IMR-90 (cell line): ENCODE results near the gene ACE2. TPM values are rescaled to one million over a fixed set of nuclear protein-coding genes. Genes with fewer than 3 reads are reported as not detected.

Experiments used
- ATAC-seq: fragments of 200-7000 bp; cut with Tn5 transposase; 2 replicates; pipeline ENCODE4 v1.9.1; 2020; ENCODE audit warnings: low read depth, mild to moderate bottlenecking, moderate library complexity
- BruUV-seq: library from RNA; stranded (reverse); fragments of 400-500 nt; replicated peaks from 2 replicates; lab custom pipeline; 2021; lab: Mats Ljungman, UMichigan
- CTCF ChIA-PET: fragments of 300-600 bp; formaldehyde crosslinking; extraction: SDS; loops from one replicate; lab custom pipeline; 2021; ENCODE audit warnings: antibody characterized with exemption; lab: Yijun Ruan, JAX
- POLR2A ChIA-PET: fragments of 300-600 bp; sonication (Branson Sonifier 250); formaldehyde crosslinking; loops from one replicate; lab custom pipeline; 2022; ENCODE audit warnings: antibody characterized with exemption; ENCODE audit not compliant: unreplicated experiment; lab: Charles Lee
- DNase-seq: peaks from one replicate; pipeline ENCODE4 v3.0.0; 2013
- H2AFZ ChIP-seq: replicated peaks from 2 replicates; pipeline ENCODE3; 2013; ENCODE audit warnings: low read length, mild to moderate bottlenecking; ENCODE audit not compliant: poor library complexity
- H2AK5ac ChIP-seq: 2 replicates; pipeline ENCODE4 v1.6.1; 2013; ENCODE audit warnings: low read depth, low read length, inconsistent platforms
- H2AK9ac ChIP-seq: replicated peaks from 2 replicates; pipeline ENCODE3; 2013; ENCODE audit warnings: mild to moderate bottlenecking, low read depth, low read length, moderate library complexity; ENCODE audit not compliant: poor library complexity
- H2BK120ac ChIP-seq: 2 replicates; pipeline ENCODE4 v1.6.1; 2013; ENCODE audit warnings: low read depth, low read length, inconsistent platforms
- H2BK15ac ChIP-seq: 3 replicates; pipeline ENCODE4 v1.6.1; 2013; ENCODE audit warnings: low read depth, low read length, inconsistent platforms
- H2BK20ac ChIP-seq: 2 replicates; pipeline ENCODE4 v1.6.1; 2013; ENCODE audit warnings: low read depth, mild to moderate bottlenecking, inconsistent platforms, low read length, moderate library complexity
- H2BK5ac ChIP-seq: 2 replicates; pipeline ENCODE4 v1.6.1; 2013; ENCODE audit warnings: mild to moderate bottlenecking, low read depth, low read length, inconsistent platforms; ENCODE audit not compliant: poor library complexity, severe bottlenecking
- H3K14ac ChIP-seq: replicated peaks from 2 replicates; pipeline ENCODE4 v1.6.1; 2013; ENCODE audit warnings: low read depth, low read length, inconsistent platforms
- H3K18ac ChIP-seq: 2 replicates; pipeline ENCODE4 v1.6.1; 2013; ENCODE audit warnings: low read depth, low read length, control low read depth
- H3K23ac ChIP-seq: 2 replicates; pipeline ENCODE4 v1.6.1; 2013; ENCODE audit warnings: low read depth, low read length, inconsistent platforms
- H3K27ac ChIP-seq: 2 replicates; pipeline ENCODE4 v1.5.1; 2013; ENCODE audit warnings: mild to moderate bottlenecking, control low read depth, low read length; ENCODE audit not compliant: insufficient read depth
- H3K27me3 ChIP-seq: 2 replicates; pipeline ENCODE4 v1.6.1; 2013; ENCODE audit warnings: low read length; ENCODE audit not compliant: control insufficient read depth, insufficient read depth
- H3K36me3 ChIP-seq: 2 replicates; pipeline ENCODE4 v1.6.1; 2013; ENCODE audit warnings: low read length, mixed read lengths; ENCODE audit not compliant: control insufficient read depth, insufficient read depth
- H3K4ac ChIP-seq: 2 replicates; pipeline ENCODE4 v1.6.1; 2013; ENCODE audit warnings: low read depth, low read length, inconsistent platforms
- H3K4me1 ChIP-seq: 2 replicates; pipeline ENCODE4 v1.6.1; 2013; ENCODE audit warnings: low read length, mixed read lengths; ENCODE audit not compliant: control insufficient read depth, insufficient read depth
- H3K4me2 ChIP-seq: 2 replicates; pipeline ENCODE4 v1.6.1; 2013; ENCODE audit warnings: low read depth, mild to moderate bottlenecking, control low read depth, low read length, moderate library complexity
- H3K4me3 ChIP-seq: 2 replicates; pipeline ENCODE4 v1.5.1; 2013; ENCODE audit warnings: low read depth, mild to moderate bottlenecking, control low read depth, low read length, moderate library complexity; ENCODE audit not compliant: insufficient read depth
- H3K56ac ChIP-seq: 2 replicates; pipeline ENCODE4 v1.6.1; 2013; ENCODE audit warnings: low read length, inconsistent platforms; ENCODE audit not compliant: insufficient read depth; ENCODE audit errors: extremely low read depth
- H3K79me1 ChIP-seq, 2 experiments: 2 replicates each; pipeline ENCODE4 v1.6.1; 2013; ENCODE audit warnings: low read length in 2 of 2, inconsistent platforms in 1 of 2, low read depth in 1 of 2
- H3K9ac ChIP-seq: 2 replicates; pipeline ENCODE4 v1.6.1; 2013; ENCODE audit warnings: low read depth, low read length, control low read depth
- H3K9me1 ChIP-seq: 2 replicates; pipeline ENCODE4 v1.6.1; 2013; ENCODE audit warnings: low read length, inconsistent platforms; ENCODE audit not compliant: insufficient read depth
- H3K9me3 ChIP-seq: 2 replicates; pipeline ENCODE4 v1.6.1; 2013; ENCODE audit warnings: low read length; ENCODE audit not compliant: control insufficient read depth, insufficient read depth
- H4K20me1 ChIP-seq: 2 replicates; pipeline ENCODE4 v1.6.1; 2013; ENCODE audit warnings: low read length, inconsistent platforms; ENCODE audit not compliant: insufficient read depth
- H4K5ac ChIP-seq: 2 replicates; pipeline ENCODE4 v1.6.1; 2013; ENCODE audit warnings: mild to moderate bottlenecking, low read depth, low read length, control low read depth
- H4K8ac ChIP-seq, 2 experiments: 2 replicates each; pipeline ENCODE4 v1.6.1; 2013; ENCODE audit warnings: low read depth in 2 of 2, low read length in 2 of 2, control low read depth in 1 of 2, inconsistent platforms in 1 of 2
- H4K91ac ChIP-seq: 2 replicates; pipeline ENCODE4 v1.6.1; 2013; ENCODE audit warnings: low read depth, low read length, inconsistent platforms; ENCODE audit not compliant: insufficient read depth
- BHLHE40 ChIP-seq: fragments of 150-350 bp; IDR thresholded peaks from 2 replicates; pipeline ENCODE4 v1.6.1; 2016; ENCODE audit warnings: mild to moderate bottlenecking, low read depth, low read length
- CTCF ChIP-seq: conservative IDR thresholded peaks from 2 replicates; pipeline ENCODE4 v1.5.1; 2012; ENCODE audit warnings: mild to moderate bottlenecking, low read depth, low read length, improper control_type of control experiment
- ELK1 ChIP-seq: fragments of 150-350 bp; IDR thresholded peaks from 2 replicates; pipeline ENCODE4 v1.6.1; 2016; ENCODE audit warnings: low read depth, mild to moderate bottlenecking, low read length, moderate library complexity, borderline replicate concordance
- MAZ ChIP-seq: IDR thresholded peaks from 2 replicates; pipeline ENCODE4 v1.6.1; 2012; ENCODE audit warnings: low read depth, mild to moderate bottlenecking, low read length, improper control_type of control experiment, moderate library complexity, borderline replicate concordance
- NFE2L2 ChIP-seq: fragments of 150-350 bp; IDR thresholded peaks from 2 replicates; pipeline ENCODE4 v1.6.1; 2016; ENCODE audit warnings: low read depth, mild to moderate bottlenecking, low read length
- POLR2A ChIP-seq: IDR thresholded peaks from 2 replicates; pipeline ENCODE4 v1.6.1; 2012; ENCODE audit warnings: mild to moderate bottlenecking, low read depth, low read length
- RCOR1 ChIP-seq: IDR thresholded peaks from 2 replicates; pipeline ENCODE4 v1.6.1; 2012; ENCODE audit warnings: mild to moderate bottlenecking, low read length, improper control_type of control experiment; ENCODE audit not compliant: insufficient replicate concordance
- SMC3 ChIP-seq: fragments of 150-350 bp; IDR thresholded peaks from 2 replicates; pipeline ENCODE4 v1.6.1; 2016; ENCODE audit warnings: low read depth, mild to moderate bottlenecking, antibody characterized with exemption, low read length, moderate library complexity
- USF2 ChIP-seq: fragments of 150-350 bp; IDR thresholded peaks from 2 replicates; pipeline ENCODE4 v1.6.1; 2017; ENCODE audit warnings: mild to moderate bottlenecking, antibody characterized with exemption, low read length, low read depth
- WGBS, 2 experiments: methylation state at CpG; one replicate each; pipeline versions ENCODE4 v1.1.5 to v1.1.7; 2013; ENCODE audit warnings: missing lambda C conversion rate in 2 of 2; ENCODE audit not compliant: insufficient read length in 1 of 2; ENCODE audit errors: extremely low coverage in 2 of 2; 5-methylcytosine and 5-hydroxymethylcytosine counted together
- dilution Hi-C: fragments of 300-500 bp; cut with HindIII; formaldehyde crosslinking; loops from one replicate; pipeline ENCODE4 v1.14.3; 2018; ENCODE audit warnings: low sequenced_read_pairs; ENCODE audit not compliant: unreplicated experiment
- in situ Hi-C: fragments of 300-500 bp; cut with MboI; formaldehyde crosslinking; loops from 3 replicates; pipeline ENCODE4 v1.14.3; 2019; ENCODE audit warnings: low sequenced_read_pairs, inconsistent platforms, mixed read lengths
- intact Hi-C: fragments of 100-400 bp; cut with micrococcal nuclease; formaldehyde crosslinking; loops from 2 replicates; pipeline ENCODE4 v1.10.0; 2022
- polyA plus RNA-seq, 3 experiments: library from polyadenylated mRNA; depleted of rRNA; stranded (reverse); fragments of >200 nt; gene quantifications; 2 replicates each; pipeline ENCODE4 v1.2.3, GENCODE V29; 2012; ENCODE audit warnings: low replicate concordance in 1 of 3
- total RNA-seq: library from RNA; depleted of rRNA; stranded (reverse); fragments of >200 nt; gene quantifications from 2 replicates; pipeline ENCODE4 v1.2.3, GENCODE V29; 2012

The ACE2 gene
- total and polyA plus RNA-seq, 2 of the 4 experiments (the other 2 are of a cell fraction): not detected

- TF ChIP-seq BHLHE40 (no peak), CTCF (no peak), POLR2A (no peak), ELK1 (no peak), SMC3 (no peak), NFE2L2 (no peak), MAZ (no peak), RCOR1 (no peak), USF2 (no peak)
- Histone ChIP-seq H2AK5ac (no peak overlapping the region), H3K36me3 (no peaks in the 10 kb centered on the region), H3K9me1 (no peaks in the 10 kb centered on the region), H3K79me1 (no peaks in the 10 kb centered on the region), H3K18ac (no peak overlapping the region), H3K9ac (no peak overlapping the region), H3K56ac (no peak overlapping the region), H2BK120ac (no peak overlapping the region), H4K8ac (no peak overlapping the region), H2BK20ac (no peak overlapping the region), H3K4me1 (no peaks in the 10 kb centered on the region), H3K27me3 (peaks cover 10% of the 10 kb centered on the region), H3K14ac (no peak overlapping the region), H3K4me3 (no peak overlapping the region), H3K23ac (no peak overlapping the region), H2AFZ (no peak overlapping the region), H2BK15ac (no peak overlapping the region), H3K9me3 (no peaks in the 10 kb centered on the region), H3K4me2 (no peak overlapping the region), H4K20me1 (no peaks in the 10 kb centered on the region), H4K91ac (no peak overlapping the region), H2BK5ac (no peak overlapping the region), H4K5ac (no peak overlapping the region), H2AK9ac (no peak overlapping the region), H3K4ac (no peak overlapping the region), H3K27ac (no peak overlapping the region)
- whole genome bisulfite sequencing, 2 experiments: 77% methylated on average over 19 of the region's 27 CpGs; no CpG with 5 or more reads in 1 of the 2 experiments
- DNase-seq (no peak), ATAC-seq (no peak)
- in situ Hi-C loops (no loop called here), dilution Hi-C loops (no loop called here), intact Hi-C loops (no loop called here)
- ChIA-PET POLR2A (no interaction called here), CTCF (no interaction called here)
- no TSS peak for BruUV-seq
These were observed 45.8 kb upstream of the ACE2 start for GRCh38 chrX:15646543-15646942.
